OCI-LY7 (cell line): ENCODE data around the gene SUPT4H1. TPM values are rescaled to one million over a fixed set of nuclear protein-coding genes. Genes with fewer than 3 reads are reported as not detected.

ENCODE experiments used
- BruUV-seq: library from RNA; stranded (reverse); fragments of 400-500 nt; replicated peaks from 2 replicates; lab custom pipeline; 2021; lab: Mats Ljungman, UMichigan
- CTCF ChIA-PET: fragments of 300-600 bp; sonication (Branson Sonifier 250); formaldehyde crosslinking; loops from one replicate; lab custom pipeline; 2022; ENCODE audit warnings: antibody characterized with exemption; ENCODE audit not compliant: unreplicated experiment; lab: Charles Lee
- POLR2A ChIA-PET: fragments of 300-600 bp; sonication (Branson Sonifier 250); formaldehyde crosslinking; loops from one replicate; lab custom pipeline; 2022; ENCODE audit warnings: antibody characterized with exemption; lab: Charles Lee
- DNase-seq: peaks from one replicate; pipeline ENCODE4 v3.0.0-alpha.2; 2015; ENCODE audit warnings: low spot score
- H2AFZ ChIP-seq: fragments of 200-600 bp; sonication (generic), shearing (Covaris generic); 2 replicates; pipeline ENCODE4 v1.6.1; 2014; ENCODE audit warnings: mild to moderate bottlenecking, antibody characterized with exemption, low read length, moderate library complexity
- H3K27ac ChIP-seq: fragments of 200-600 bp; sonication (generic); 2 replicates; pipeline ENCODE4 v1.5.1; 2014; ENCODE audit warnings: mixed run types, low read depth, mild to moderate bottlenecking, moderate library complexity, low read length, inconsistent platforms; ENCODE audit not compliant: poor library complexity, severe bottlenecking
- H3K36me3 ChIP-seq: fragments of 200-600 bp; sonication (generic); 2 replicates; pipeline ENCODE4 v1.6.1; 2014; ENCODE audit warnings: mild to moderate bottlenecking, antibody characterized with exemption, low read length, moderate library complexity, mixed read lengths; ENCODE audit not compliant: insufficient read depth
- H3K4me1 ChIP-seq: fragments of 200-600 bp; sonication (generic); 2 replicates; pipeline ENCODE4 v1.5.1; 2014; ENCODE audit warnings: mild to moderate bottlenecking, low read length; ENCODE audit not compliant: insufficient read depth, poor library complexity, severe bottlenecking
- H3K4me2 ChIP-seq: fragments of 200-600 bp; sonication (generic); 2 replicates; pipeline ENCODE4 v1.6.1; 2014; ENCODE audit warnings: mild to moderate bottlenecking, low read length
- H3K4me3 ChIP-seq: fragments of 200-600 bp; sonication (generic); 2 replicates; pipeline ENCODE4 v1.5.1; 2014; ENCODE audit warnings: mild to moderate bottlenecking, low read depth, low read length; ENCODE audit not compliant: poor library complexity, severe bottlenecking
- H3K79me2 ChIP-seq: fragments of 200-600 bp; sonication (generic); 2 replicates; pipeline ENCODE4 v1.6.1; 2016; ENCODE audit warnings: low read depth, mild to moderate bottlenecking, low read length, moderate library complexity, mixed read lengths; ENCODE audit not compliant: insufficient read depth
- H3K9me2 ChIP-seq: fragments of 200-600 bp; sonication (generic); 2 replicates; pipeline ENCODE4 v1.6.1; 2016; ENCODE audit warnings: mild to moderate bottlenecking, low read length, mixed read lengths; ENCODE audit not compliant: insufficient read depth
- H3K9me3 ChIP-seq: fragments of 200-600 bp; sonication (generic); 2 replicates; pipeline ENCODE4 v1.6.1; 2014; ENCODE audit warnings: mild to moderate bottlenecking, mixed run types, low read length, mixed read lengths
- H4K20me1 ChIP-seq: fragments of 200-600 bp; sonication (generic); 2 replicates; pipeline ENCODE4 v1.6.1; 2014; ENCODE audit warnings: mild to moderate bottlenecking, antibody characterized with exemption, low read length, moderate library complexity, mixed read lengths; ENCODE audit not compliant: insufficient read depth
- EZH2phosphoT487 ChIP-seq: fragments of 200-600 bp; sonication (generic); IDR thresholded peaks from 2 replicates; pipeline ENCODE4 v1.6.1; 2018; ENCODE audit warnings: low read depth, borderline replicate concordance, mild to moderate bottlenecking, mixed run types, antibody characterized with exemption, low read length, moderate library complexity, mixed read lengths
- intact Hi-C: fragments of 100-400 bp; cut with micrococcal nuclease; formaldehyde crosslinking; loops from one replicate; pipeline ENCODE4 v1.10.0; 2022; ENCODE audit not compliant: unreplicated experiment
- total RNA-seq, 2 experiments: library from RNA; depleted of rRNA in 1 of 2; stranded (reverse); fragments of >200 nt in 1 of 2; shearing (Covaris generic) in 1 of 2; gene quantifications; 2 replicates each; pipeline ENCODE4 v1.2.3, GENCODE V29; 2014 to 2022
- TF ChIP-seq, protein P1 (sequence below): fragments of 200-600 bp; sonication (generic); conservative IDR thresholded peaks from 2 replicates; pipeline ENCODE4 v1.5.1; 2014; ENCODE audit warnings: mild to moderate bottlenecking, antibody characterized with exemption, low read length, moderate library complexity, mixed read lengths

Gene SUPT4H1
- total RNA-seq, 2 experiments from 2014 or later = 56.5 to 65.5 TPM

DNA sequence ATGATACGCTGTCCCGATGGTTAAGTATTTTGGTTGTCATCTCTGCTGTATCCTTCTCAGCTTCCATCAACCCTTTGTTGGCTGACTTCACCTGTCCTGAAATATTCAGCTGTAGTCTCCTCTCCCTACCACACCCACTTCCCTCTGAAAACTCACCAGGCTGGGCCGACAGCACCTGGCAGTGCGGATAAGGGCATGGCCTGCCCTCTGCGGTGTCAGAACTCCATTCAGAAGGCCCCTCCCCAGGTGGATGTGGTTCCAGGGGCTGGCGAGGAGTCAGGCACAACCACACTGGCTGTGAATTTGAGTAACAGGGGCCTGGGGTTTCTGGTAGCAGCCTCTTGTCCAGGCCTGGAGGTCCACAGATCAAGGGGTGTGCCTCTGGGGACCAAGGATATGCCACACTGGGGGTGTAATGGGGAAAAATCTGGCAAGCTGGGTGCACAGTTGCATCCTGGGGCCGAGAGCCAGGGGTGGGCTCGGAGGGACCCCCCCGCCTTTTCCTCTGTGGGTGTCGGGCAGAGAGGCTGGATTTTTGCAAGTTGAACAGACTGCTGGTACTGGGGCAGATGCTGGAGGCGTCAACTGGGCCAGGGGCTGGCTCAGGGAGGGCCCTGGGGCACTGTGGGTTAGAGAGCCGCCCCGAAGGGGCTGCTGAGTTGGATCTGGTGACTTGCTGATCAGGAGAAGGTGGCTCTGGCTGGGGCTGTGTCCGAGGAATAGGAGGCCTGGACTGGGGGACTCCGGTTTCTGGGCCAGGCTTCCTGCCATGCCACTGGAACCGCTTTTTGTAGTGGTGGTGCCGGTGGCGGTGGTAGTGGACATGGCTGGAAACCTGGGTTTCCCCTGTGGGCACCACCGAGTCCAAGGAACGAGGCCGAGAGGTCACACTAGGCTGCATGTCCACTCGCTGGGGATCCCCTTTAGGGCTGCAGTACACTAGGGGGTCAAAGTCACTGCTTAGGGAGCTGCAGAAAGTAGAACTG is 5.6 kb upstream of the SUPT4H1 start:
- DNase-seq = no peak
- Histone ChIP-seq H3K79me2 (peaks cover 5% of the 10 kb centered on the region; the same call in 1 of the 2 replicates), H3K4me3 (no peak overlapping the region), H3K9me3 (no peaks in the 10 kb centered on the region), H3K4me2 (no peak overlapping the region), H3K36me3 (no peaks in the 10 kb centered on the region), H3K4me1 (peaks cover 18% of the 10 kb centered on the region), H2AFZ (no peak overlapping the region), H4K20me1 (no peaks in the 10 kb centered on the region), H3K9me2 (no peaks in the 10 kb centered on the region), H3K27ac (no peak overlapping the region)
- no TSS peak for BruUV-seq
- no peak for TF ChIP-seq EZH2phosphoT487
- TF ChIP-seq, protein P1, sequence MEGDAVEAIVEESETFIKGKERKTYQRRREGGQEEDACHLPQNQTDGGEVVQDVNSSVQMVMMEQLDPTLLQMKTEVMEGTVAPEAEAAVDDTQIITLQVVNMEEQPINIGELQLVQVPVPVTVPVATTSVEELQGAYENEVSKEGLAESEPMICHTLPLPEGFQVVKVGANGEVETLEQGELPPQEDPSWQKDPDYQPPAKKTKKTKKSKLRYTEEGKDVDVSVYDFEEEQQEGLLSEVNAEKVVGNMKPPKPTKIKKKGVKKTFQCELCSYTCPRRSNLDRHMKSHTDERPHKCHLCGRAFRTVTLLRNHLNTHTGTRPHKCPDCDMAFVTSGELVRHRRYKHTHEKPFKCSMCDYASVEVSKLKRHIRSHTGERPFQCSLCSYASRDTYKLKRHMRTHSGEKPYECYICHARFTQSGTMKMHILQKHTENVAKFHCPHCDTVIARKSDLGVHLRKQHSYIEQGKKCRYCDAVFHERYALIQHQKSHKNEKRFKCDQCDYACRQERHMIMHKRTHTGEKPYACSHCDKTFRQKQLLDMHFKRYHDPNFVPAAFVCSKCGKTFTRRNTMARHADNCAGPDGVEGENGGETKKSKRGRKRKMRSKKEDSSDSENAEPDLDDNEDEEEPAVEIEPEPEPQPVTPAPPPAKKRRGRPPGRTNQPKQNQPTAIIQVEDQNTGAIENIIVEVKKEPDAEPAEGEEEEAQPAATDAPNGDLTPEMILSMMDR = no peak
- ChIA-PET POLR2A (no interaction called here), CTCF (no interaction called here)
- intact Hi-C loops = no loop called here

DNA sequence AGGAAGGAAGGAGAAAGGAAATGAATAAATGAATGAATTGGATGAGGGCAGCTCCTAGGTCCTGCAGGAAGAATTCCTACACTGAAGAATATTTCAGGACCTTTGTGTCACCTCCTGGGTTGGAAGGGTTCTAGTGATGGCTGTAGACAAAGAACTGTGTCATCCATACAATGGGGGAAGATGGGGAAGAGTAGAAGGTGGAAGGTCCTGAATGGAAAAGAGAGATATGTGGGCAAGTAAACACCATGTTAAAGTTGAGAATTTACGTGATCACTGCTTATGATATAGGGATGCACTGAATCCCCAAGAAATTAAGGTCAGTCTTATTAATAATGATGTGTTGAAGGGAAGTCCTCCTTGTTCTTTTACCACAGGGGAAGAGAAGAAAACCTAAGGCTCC is 4.2 kb upstream of the SUPT4H1 start:
- CTCF ChIA-PET = no interaction called here
- BruUV-seq = no TSS peak
- H3K9me2 ChIP-seq = no peaks in the 10 kb centered on the region
- H3K4me3 ChIP-seq = no peak overlapping the region
- POLR2A ChIA-PET = interaction anchor here (2.0 kb wide), 1 partner anchor 12 kb away, joined by 12 read pairs; no protein-coding TSS in a partner anchor
- H3K27ac ChIP-seq = no peak overlapping the region
- H3K4me2 ChIP-seq = no peak overlapping the region
- no peaks in the 10 kb centered on the region for H3K9me3 ChIP-seq
- no peak overlapping the region for H2AFZ ChIP-seq
- H3K4me1 ChIP-seq = peaks cover 18% of the 10 kb centered on the region
- intact Hi-C loops = no loop called here
- peaks cover 15% of the 10 kb centered on the region; the same call in 1 of the 2 replicates for H3K79me2 ChIP-seq
- TF ChIP-seq, protein P1 = no peak
- TF ChIP-seq EZH2phosphoT487 = no peak
- H3K36me3 ChIP-seq = 0 out of 2 replicates have a peak, but pooled peaks cover 1% of the 10 kb centered on the region
- no peak for DNase-seq
- 0 out of 2 replicates have a peak, but pooled peaks cover 4% of the 10 kb centered on the region for H4K20me1 ChIP-seq
